Ovary (tissue), 3 donors: ENCODE data around the gene ZNF8.

Experiments used
- POLR2A ChIP-seq: fragments of 450-650 bp; IDR thresholded peaks from one replicate; pipeline ENCODE4 v1.6.1; 2017; ENCODE audit warnings: antibody characterized with exemption, mild to moderate bottlenecking, moderate library complexity
- TF ChIP-seq, protein P1 (sequence below), 3 donors: fragments of 450-650 bp in 2 of 3; fragments of 200-600 bp in 1 of 3; IDR thresholded peaks; one replicate each; pipeline versions ENCODE4 v1.5.1 to v1.8.0; 2016 to 2022; ENCODE audit warnings: antibody characterized with exemption in 3 of 3, mild to moderate bottlenecking in 1 of 3
- donor health status: DM: no; HTN: no; CAD: no.

DNA sequence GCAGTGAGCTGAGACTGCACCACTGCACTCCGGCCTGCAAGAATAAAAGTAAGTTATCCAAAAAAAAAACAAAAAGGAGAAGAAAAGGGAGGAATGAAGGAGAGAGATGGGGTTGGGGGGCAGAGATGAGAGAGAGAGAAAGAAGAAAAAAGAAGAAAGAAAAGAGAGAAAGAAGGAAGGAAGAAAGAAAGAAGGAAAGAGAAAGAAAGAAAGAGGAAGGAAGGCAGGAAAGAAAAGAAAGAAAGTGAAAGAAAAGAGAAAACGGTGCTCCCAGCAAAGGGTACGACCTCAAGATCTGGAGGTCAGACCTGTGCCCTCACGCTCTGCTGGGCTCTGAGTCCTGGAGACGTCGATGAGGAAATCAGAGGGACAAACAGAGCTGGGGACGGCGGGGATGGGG lies 70.8 kb downstream of the ZNF8 start:
- TF ChIP-seq, protein P1, sequence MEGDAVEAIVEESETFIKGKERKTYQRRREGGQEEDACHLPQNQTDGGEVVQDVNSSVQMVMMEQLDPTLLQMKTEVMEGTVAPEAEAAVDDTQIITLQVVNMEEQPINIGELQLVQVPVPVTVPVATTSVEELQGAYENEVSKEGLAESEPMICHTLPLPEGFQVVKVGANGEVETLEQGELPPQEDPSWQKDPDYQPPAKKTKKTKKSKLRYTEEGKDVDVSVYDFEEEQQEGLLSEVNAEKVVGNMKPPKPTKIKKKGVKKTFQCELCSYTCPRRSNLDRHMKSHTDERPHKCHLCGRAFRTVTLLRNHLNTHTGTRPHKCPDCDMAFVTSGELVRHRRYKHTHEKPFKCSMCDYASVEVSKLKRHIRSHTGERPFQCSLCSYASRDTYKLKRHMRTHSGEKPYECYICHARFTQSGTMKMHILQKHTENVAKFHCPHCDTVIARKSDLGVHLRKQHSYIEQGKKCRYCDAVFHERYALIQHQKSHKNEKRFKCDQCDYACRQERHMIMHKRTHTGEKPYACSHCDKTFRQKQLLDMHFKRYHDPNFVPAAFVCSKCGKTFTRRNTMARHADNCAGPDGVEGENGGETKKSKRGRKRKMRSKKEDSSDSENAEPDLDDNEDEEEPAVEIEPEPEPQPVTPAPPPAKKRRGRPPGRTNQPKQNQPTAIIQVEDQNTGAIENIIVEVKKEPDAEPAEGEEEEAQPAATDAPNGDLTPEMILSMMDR (IDR thresholded peaks at IDR 0.05), result no peak
- TF ChIP-seq POLR2A, result no peak
